HepG2 (cell line): ENCODE measurements around the gene TTC31. TPM values are rescaled to one million over a fixed set of nuclear protein-coding genes. Genes with fewer than 3 reads are reported as not detected.

Experiments
- BRCA1 ChIP-seq: sonication (generic); formaldehyde crosslinking; IDR thresholded peaks from 2 replicates; pipeline ENCODE4 v1.4.0; 2020; ENCODE audit warnings: missing genetic modification reagents
- CBX2 ChIP-seq, 2 experiments: fragments of 200-600 bp in 1 of 2; sonication (generic); formaldehyde crosslinking in 1 of 2; IDR thresholded peaks; 2 replicates each; pipeline versions ENCODE4 v1.7.0 to v1.8.1; 2018 to 2022; ENCODE audit warnings: low read depth in 2 of 2, low read length in 1 of 2, mild to moderate bottlenecking in 1 of 2, missing genetic modification reagents in 1 of 2
- GTF3A ChIP-seq: sonication (generic); formaldehyde crosslinking; conservative IDR thresholded peaks from 2 replicates; pipeline ENCODE4 v1.4.0; 2020; ENCODE audit warnings: mild to moderate bottlenecking, missing genetic modification reagents
- HMGXB3 ChIP-seq: sonication (generic); formaldehyde crosslinking; IDR thresholded peaks from 2 replicates; pipeline ENCODE4 v1.4.0; 2020; ENCODE audit warnings: missing genetic modification reagents, borderline replicate concordance
- IKZF1 ChIP-seq: fragments of 450-650 bp; IDR thresholded peaks from 2 replicates; pipeline ENCODE4 v1.7.1; 2016
- JUND ChIP-seq: sonication (generic); formaldehyde crosslinking; IDR thresholded peaks from 2 replicates; pipeline ENCODE4 v1.8.0; 2022; ENCODE audit warnings: mild to moderate bottlenecking, missing genetic modification reagents
- KLF16 ChIP-seq, 2 experiments: sonication (generic) in 1 of 2; formaldehyde crosslinking in 1 of 2; IDR thresholded peaks; 2 replicates each; pipeline versions ENCODE4 v1.6.1 to v1.8.0; 2016 to 2023; ENCODE audit warnings: missing genetic modification reagents in 2 of 2, missing compliant biosample characterization in 1 of 2
- MED1 ChIP-seq: sonication (generic); formaldehyde crosslinking; IDR thresholded peaks from 2 replicates; pipeline ENCODE4 v1.4.0; 2020; ENCODE audit warnings: missing genetic modification reagents
- NFRKB ChIP-seq: fragments of 450-650 bp; IDR thresholded peaks from 2 replicates; pipeline ENCODE4 v1.6.1; 2017
- SP5 ChIP-seq: IDR thresholded peaks from 2 replicates; pipeline ENCODE4 v1.6.1; 2016; ENCODE audit warnings: low read depth, borderline replicate concordance
- ZNF337 ChIP-seq: sonication (generic); formaldehyde crosslinking; IDR thresholded peaks from 2 replicates; pipeline ENCODE4 v1.5.1; 2020; ENCODE audit warnings: missing genetic modification reagents, low read depth, mild to moderate bottlenecking, borderline replicate concordance
- ZNF431 ChIP-seq: sonication (generic); formaldehyde crosslinking; IDR thresholded peaks from 2 replicates; pipeline ENCODE4 v1.9.0; 2022; ENCODE audit warnings: missing genetic modification reagents, low read depth, mild to moderate bottlenecking, borderline replicate concordance
- ZNF501 ChIP-seq: sonication (generic); formaldehyde crosslinking; IDR thresholded peaks from 2 replicates; pipeline ENCODE4 v1.5.1; 2020; ENCODE audit warnings: mild to moderate bottlenecking, moderate library complexity, missing genetic modification reagents
- ZNF879 ChIP-seq: sonication (generic); formaldehyde crosslinking; IDR thresholded peaks from 2 replicates; pipeline ENCODE4 v1.8.1; 2023; ENCODE audit warnings: missing genetic modification reagents
- polyA plus RNA-seq, 8 experiments: library from polyadenylated mRNA; depleted of rRNA in 3 of 8; stranded (reverse) in 7 of 8; unstranded in 1 of 8; fragments of >200 nt; fragmentation: Illumina TruSeq in 4 of 8; extraction: Trizol in 4 of 8; gene quantifications; 2 replicates each; pipeline versions ENCODE4 v1.2.1 to v1.2.3, GENCODE V29; 2011 to 2016; ENCODE audit warnings: low read depth in 4 of 8, missing spikeins in 1 of 8, mixed read lengths in 1 of 8; ENCODE audit not compliant: insufficient read depth in 1 of 8
- total RNA-seq, 5 experiments: library from RNA; depleted of rRNA; stranded (reverse); fragments of >200 nt; fragmentation: Illumina TruSeq; extraction: Trizol; gene quantifications; 2 replicates each; pipeline ENCODE4 v1.2.3, GENCODE V29; 2016; ENCODE audit warnings: low read depth in 1 of 5
- TF ChIP-seq, protein P1 (sequence below): sonication (generic); formaldehyde crosslinking; IDR thresholded peaks from 2 replicates; pipeline ENCODE4 v1.5.0; 2020; ENCODE audit warnings: mild to moderate bottlenecking, missing genetic modification reagents
- TF ChIP-seq, protein P2 (sequence below): sonication (generic); formaldehyde crosslinking; conservative IDR thresholded peaks from 2 replicates; pipeline ENCODE4 v1.4.0; 2020; ENCODE audit warnings: missing genetic modification reagents
- TF ChIP-seq, protein P3 (sequence below): sonication (generic); formaldehyde crosslinking; IDR thresholded peaks from 2 replicates; pipeline ENCODE4 v1.5.0; 2020; ENCODE audit warnings: mild to moderate bottlenecking, missing genetic modification reagents

The TTC31 gene
- total and polyA plus RNA-seq, 2 of the 13 experiments (the other 11 are each of a cell fraction or from before 2014, with no cell fraction given) = 28.3 to 39.5 TPM

GRCh38 chr2:74481961-74482800, 700 bp upstream of the TTC31 start (continued):
- TF ChIP-seq, protein P1, sequence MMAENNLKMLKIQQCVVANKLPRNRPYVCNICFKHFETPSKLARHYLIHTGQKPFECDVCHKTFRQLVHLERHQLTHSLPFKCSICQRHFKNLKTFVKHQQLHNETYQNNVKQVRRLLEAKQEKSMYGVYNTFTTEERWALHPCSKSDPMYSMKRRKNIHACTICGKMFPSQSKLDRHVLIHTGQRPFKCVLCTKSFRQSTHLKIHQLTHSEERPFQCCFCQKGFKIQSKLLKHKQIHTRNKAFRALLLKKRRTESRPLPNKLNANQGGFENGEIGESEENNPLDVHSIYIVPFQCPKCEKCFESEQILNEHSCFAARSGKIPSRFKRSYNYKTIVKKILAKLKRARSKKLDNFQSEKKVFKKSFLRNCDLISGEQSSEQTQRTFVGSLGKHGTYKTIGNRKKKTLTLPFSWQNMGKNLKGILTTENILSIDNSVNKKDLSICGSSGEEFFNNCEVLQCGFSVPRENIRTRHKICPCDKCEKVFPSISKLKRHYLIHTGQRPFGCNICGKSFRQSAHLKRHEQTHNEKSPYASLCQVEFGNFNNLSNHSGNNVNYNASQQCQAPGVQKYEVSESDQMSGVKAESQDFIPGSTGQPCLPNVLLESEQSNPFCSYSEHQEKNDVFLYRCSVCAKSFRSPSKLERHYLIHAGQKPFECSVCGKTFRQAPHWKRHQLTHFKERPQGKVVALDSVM (CRISPR knock-in tag) = peak; percentile 10; the same call in 1 of the 2 replicates
- TF ChIP-seq, protein P2, sequence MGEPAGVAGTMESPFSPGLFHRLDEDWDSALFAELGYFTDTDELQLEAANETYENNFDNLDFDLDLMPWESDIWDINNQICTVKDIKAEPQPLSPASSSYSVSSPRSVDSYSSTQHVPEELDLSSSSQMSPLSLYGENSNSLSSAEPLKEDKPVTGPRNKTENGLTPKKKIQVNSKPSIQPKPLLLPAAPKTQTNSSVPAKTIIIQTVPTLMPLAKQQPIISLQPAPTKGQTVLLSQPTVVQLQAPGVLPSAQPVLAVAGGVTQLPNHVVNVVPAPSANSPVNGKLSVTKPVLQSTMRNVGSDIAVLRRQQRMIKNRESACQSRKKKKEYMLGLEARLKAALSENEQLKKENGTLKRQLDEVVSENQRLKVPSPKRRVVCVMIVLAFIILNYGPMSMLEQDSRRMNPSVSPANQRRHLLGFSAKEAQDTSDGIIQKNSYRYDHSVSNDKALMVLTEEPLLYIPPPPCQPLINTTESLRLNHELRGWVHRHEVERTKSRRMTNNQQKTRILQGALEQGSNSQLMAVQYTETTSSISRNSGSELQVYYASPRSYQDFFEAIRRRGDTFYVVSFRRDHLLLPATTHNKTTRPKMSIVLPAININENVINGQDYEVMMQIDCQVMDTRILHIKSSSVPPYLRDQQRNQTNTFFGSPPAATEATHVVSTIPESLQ (CRISPR knock-in tag) = 0 out of 2 replicates have a peak, but pooled peaks have one; percentile 17
- TF ChIP-seq JUND (CRISPR knock-in tag) (no peak), ZNF337 (CRISPR knock-in tag) (0 out of 2 replicates have a peak, but pooled peaks have one; percentile 84), HMGXB3 (CRISPR knock-in tag) (no peak), SP5 (CRISPR knock-in tag) (peak; percentile 78), KLF16 (CRISPR knock-in tag; IDR thresholded peaks at IDR 0.05) (no peak), ZNF501 (no peak), NFRKB (no peak), IKZF1 (no peak), ZNF879 (peak; percentile 57; the same call in 1 of the 2 replicates), ZNF431 (CRISPR knock-in tag) (no peak), GTF3A (CRISPR knock-in tag) (no peak; the same call in 1 of the 2 replicates), MED1 (0 out of 2 replicates have a peak, but pooled peaks have one; percentile 40), CBX2 (IDR thresholded peaks at IDR 0.05; ENCODE audit: low read depth, low read length) (no peak), CBX2 (CRISPR knock-in tag; IDR thresholded peaks at IDR 0.05; ENCODE audit: low read depth) (no peak), BRCA1 (CRISPR knock-in tag) (peak; percentile 20; the same call in 1 of the 2 replicates)
- TF ChIP-seq, protein P3, sequence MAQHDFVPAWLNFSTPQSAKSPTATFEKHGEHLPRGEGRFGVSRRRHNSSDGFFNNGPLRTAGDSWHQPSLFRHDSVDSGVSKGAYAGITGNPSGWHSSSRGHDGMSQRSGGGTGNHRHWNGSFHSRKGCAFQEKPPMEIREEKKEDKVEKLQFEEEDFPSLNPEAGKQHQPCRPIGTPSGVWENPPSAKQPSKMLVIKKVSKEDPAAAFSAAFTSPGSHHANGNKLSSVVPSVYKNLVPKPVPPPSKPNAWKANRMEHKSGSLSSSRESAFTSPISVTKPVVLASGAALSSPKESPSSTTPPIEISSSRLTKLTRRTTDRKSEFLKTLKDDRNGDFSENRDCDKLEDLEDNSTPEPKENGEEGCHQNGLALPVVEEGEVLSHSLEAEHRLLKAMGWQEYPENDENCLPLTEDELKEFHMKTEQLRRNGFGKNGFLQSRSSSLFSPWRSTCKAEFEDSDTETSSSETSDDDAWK = no peak
